Prostate gland (tissue), 2 donors: Measurements from ENCODE around the gene FAM222B.

ENCODE experiments used
- POLR2A ChIP-seq: fragments of 450-650 bp; IDR thresholded peaks from one replicate; pipeline ENCODE4 v1.6.1; 2016; ENCODE audit warnings: antibody characterized with exemption, mild to moderate bottlenecking
- POLR2AphosphoS5 ChIP-seq: sonication (generic); formaldehyde crosslinking; IDR thresholded peaks from one replicate; pipeline ENCODE4 v1.6.1; 2017; ENCODE audit warnings: antibody characterized with exemption
- TF ChIP-seq, protein P1 (sequence below), 4 experiments: fragments of 200-600 bp in 2 of 4; fragments of 450-650 bp in 2 of 4; sonication (generic) in 2 of 4; IDR thresholded peaks; 1 replicate in 3 of 4; 2 replicates in 1 of 4; pipeline ENCODE4 v1.5.1; 2016 to 2019; ENCODE audit warnings: antibody characterized with exemption in 4 of 4, mild to moderate bottlenecking in 2 of 4, moderate library complexity in 2 of 4

DNA sequence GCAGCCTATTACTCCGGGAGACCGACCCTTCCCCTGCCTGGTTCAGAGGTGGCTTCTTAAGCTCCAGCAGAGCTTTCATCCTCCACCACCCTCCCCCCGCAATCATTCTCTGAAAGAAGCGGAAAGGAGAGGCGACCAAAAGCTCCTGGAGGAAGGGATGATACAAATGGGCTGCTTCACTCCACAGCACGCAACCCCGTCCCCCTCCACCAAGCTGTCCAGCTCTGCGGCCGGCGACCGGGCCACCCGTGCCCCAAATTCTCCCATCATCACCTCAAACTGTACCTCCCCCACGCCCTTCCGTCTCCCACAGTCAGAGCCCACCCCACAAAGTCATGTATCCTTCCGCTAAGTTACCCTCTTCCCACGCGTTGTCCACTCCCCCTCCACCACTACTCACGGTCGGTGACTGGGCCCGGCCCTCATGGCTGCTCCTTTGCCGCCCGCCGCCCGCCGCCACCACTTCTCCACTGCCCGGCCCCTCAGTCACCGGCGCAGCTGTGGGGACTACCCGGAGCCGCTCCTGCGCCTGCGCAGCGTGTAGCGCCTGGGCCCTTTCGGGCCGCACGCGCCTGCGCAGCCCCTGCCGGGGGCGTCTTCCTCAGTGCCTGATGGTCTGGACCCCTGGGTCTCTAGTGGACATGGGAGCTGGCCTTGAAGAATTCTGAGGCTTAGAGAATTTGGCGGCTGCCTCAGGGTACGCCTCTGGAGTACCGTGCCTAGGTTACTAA, at the start of gene FAM222B:
- TF ChIP-seq POLR2A: peak; percentile 53
- TF ChIP-seq, protein P1, sequence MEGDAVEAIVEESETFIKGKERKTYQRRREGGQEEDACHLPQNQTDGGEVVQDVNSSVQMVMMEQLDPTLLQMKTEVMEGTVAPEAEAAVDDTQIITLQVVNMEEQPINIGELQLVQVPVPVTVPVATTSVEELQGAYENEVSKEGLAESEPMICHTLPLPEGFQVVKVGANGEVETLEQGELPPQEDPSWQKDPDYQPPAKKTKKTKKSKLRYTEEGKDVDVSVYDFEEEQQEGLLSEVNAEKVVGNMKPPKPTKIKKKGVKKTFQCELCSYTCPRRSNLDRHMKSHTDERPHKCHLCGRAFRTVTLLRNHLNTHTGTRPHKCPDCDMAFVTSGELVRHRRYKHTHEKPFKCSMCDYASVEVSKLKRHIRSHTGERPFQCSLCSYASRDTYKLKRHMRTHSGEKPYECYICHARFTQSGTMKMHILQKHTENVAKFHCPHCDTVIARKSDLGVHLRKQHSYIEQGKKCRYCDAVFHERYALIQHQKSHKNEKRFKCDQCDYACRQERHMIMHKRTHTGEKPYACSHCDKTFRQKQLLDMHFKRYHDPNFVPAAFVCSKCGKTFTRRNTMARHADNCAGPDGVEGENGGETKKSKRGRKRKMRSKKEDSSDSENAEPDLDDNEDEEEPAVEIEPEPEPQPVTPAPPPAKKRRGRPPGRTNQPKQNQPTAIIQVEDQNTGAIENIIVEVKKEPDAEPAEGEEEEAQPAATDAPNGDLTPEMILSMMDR (IDR thresholded peaks at IDR 0.05): peak in 1 of 4 experiments; percentile 33
- peak; percentile 79 for TF ChIP-seq POLR2AphosphoS5
